T-helper 9 cell (primary cell): ENCODE data around the gene YWHAH.

Experiments
- DNase-seq: peaks from one replicate; pipeline ENCODE4 v3.0.0-alpha.2; 2020
- total RNA-seq, 2 donors: gene quantifications; one replicate each; lab custom pipeline; 2026; lab: John Stamatoyannopoulos, UW

YWHAH gene
- 63.7 to 73.7 reads per million in 2 donors for total RNA-seq

DNA sequence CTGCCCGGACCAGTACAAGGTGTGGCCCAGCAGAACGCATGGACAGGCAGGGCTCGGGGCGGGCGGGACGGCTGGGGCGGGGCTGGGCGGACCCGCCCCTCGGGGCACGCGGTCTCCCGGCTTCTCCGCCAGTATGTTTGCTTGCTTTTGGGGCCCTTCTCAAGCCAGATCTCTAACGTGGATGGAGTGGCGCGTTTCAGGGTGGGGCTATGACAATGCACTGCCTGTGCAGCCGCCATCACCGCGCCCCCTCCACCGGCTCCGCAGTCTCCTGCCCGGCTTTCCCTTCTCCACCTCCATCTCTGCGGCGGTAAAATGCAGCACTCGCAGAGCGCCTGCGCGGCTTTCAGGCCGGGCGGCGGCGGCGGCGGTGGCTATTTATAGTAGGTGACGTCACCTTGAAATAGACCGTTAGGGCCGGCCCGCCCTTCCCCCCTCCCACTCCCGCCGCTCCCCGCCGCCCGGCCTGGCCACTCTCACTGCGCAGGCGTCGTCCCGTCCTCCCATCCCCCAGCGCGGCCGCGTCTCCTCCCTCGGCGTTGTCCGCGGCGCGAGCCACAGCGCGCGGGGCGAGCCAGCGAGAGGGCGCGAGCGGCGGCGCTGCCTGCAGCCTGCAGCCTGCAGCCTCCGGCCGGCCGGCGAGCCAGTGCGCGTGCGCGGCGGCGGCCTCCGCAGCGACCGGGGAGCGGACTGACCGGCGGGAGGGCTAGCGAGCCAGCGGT is at the start of gene YWHAH:
YWHAH (plus strand) TSS at position 558 of the 722 bp plus-strand sequence. CDS start 199 bp downstream, outside the sequence.
- peak; percentile 79 for DNase-seq

DNA sequence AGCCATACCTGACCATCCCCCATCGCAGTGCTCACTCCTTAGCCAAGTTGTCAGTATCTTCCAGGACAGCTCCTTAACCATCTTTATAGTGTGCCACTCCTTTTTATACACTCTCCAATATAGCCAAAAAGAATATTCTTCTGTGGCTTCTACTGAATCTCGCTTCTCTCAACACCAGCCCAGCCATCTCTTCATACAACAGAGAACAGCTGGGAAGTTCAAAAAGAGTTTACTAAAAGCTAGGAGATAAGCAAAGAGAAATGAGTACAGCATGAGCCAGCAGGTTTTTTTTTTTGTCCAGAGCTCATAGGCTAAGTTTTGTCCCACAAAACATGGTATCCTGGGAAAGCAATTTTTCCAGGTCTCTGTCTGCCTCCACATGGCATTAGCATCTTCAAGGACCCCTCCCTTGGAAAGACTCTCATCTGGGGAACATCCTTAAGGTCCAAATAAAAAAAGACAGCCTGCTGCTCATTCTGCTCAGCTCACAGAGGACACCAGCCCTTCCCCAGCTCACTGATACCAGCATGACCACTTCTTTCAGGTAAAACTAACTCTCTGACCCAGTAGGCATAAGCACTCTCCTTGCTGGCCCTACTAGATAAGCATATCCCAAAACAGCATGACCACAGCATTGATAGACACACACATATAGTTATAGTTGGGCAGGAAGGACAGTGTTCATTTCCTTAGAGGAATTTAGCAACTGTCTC is 48.8 kb upstream of the YWHAH start:
- DNase-seq, result no peak

DNA sequence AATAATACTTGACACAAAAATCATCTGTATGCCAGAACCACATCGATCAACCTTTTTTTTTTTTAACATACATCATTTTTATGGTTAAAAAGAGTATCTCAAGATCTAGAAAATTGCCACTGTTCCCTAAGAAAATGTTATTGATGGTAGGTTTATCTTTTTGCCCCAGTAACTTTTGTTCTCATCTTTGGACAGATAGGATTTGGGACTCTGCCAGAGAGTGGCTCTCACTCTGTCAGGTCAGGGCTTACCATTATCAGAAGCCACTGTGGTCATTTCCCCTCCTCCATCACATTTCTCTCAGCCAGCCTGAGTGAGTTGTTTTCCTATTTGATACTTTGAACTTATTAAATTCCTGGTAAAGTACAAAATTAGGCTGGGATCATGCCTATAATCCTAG is 47.9 kb upstream of the YWHAH start:
- no peak for DNase-seq

DNA sequence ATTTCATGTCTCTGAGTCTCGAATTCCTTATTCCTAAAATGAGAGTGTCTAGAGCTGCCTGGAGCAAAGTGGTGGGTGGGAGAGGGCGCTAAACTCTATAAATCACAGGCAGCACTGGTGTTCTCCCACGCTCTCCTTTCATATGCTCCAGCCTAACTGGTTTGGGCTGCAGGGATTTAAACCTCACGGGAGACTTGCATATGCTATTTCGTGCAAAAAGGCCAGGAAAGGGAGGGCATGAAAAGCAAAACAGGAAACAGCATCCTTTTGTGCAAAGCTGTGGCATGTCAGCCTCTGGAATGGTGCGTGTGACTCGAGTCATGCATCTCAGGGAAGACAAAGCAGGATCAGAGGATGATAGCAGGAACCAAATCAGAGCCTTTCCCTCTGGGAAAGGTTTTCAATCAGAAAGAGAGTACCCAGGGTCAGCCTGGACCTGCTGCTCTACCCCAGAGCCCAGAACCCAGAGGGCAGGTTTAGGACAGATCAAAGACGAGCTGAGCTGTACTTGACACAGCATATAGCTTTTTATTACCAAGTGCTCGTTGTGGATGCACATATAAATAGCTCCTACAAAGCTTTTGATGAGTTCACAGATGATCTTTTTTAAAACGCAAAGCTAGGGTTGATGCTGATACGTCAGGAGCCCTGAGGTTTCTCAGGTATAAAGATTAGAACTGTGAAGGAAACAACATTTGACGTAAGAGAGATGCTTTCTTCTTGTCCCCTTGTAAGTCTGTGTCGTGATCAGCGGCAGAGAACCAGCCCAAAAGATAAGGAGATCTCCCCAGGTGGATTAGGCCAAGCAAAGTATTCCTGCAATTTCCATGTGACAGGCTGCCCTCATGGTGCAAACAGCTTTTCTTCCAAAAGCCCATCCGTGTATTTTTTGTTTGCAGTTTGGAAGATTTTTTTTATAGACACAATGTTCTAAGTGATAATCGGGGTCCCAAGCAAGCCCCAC is 46.2 kb upstream of the YWHAH start:
- no peak for DNase-seq

DNA sequence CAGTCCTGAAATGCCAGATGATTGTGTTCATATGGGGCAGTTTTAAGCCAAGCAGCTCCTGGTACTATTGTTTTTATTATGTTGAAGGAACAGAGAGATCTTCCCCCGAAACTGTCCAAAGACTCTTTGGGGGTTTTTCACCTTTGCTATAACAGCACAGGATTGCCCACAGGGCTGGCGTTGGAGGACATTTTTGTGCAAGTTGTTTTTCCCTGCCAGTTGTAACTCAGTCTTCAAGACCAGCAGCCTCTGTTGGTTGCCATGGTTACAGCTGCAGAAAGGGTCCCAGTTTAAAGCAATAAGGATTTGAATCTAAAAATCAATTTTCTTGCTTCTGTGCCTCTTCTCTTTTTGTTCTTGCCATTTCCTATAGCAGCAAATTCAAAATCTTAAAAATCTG is 45.4 kb upstream of the YWHAH start:
- DNase-seq, result no peak

DNA sequence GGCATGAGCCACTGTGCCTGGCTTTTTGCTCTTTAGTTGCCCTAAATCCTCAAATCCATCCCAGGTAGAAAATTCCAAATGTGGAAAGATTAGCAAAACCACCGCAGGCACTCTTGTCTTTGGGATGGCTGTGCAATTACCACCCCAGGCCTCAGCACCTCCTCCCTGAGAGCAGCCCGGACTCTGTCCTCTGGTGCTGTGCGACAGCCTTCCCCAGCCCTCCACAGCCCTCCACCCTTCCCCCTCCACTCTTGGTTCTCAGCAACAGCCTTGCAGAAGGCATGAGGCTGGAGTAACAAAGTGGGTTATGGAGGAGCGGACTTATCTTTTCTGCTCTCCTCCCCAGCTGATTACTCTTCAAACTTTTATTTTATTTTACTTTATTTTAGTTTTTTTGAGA is 44.7 kb upstream of the YWHAH start:
- no peak for DNase-seq

DNA sequence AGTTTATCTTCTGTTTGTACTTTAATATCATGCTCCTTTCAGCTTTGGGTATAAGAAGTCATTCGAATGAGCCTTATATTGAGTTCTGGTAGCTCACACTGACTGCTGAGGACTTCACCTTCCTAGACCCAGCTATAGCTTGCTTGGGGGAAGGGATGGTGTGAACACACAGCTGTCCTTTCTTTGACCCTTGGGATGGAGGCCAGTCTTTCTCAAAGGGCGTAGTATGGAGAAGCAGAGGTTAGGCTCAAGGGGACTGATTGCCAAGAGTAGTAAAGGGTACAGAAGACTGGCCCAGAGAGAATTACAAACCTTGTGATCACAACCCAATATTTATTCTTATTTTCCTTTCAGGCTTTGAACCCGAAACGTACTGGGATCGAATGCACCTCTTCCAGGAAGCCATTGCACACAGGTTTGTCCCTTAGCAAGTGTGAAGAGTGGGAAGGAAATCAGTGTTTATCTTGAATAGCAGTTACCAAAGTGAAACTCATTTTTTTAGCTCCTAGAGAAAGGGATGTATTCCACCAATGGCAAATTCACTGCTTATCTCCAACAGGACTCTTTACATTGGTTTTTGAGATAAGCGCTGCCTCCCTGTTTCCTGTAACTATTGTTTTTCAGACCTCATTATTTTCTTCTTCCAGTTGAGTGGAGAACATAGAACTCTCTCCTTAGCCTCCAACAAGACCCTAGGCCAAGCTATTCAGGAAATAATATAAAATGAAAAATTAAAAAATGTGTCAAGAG is 42.8 kb upstream of the YWHAH start:
- no peak for DNase-seq

DNA sequence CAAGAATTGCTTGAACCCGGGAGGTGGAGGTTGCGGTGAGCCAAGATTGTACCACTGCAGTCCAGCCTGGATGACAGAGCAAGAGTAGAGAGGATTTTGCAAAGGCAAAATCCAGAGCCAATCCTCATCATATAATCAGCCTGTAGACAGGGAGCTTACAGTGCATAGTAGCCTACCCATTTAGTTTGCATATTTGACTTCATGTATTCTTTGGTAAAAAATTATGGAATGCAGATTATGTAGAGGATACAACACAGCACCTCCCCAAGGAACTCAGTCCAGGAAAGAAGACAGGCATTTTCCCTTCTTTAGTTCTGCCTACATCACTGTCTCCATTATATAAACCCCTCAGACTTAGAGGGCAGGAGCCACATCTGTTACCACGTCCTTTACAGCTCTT is 39.7 kb upstream of the YWHAH start:
- DNase-seq, result no peak

DNA sequence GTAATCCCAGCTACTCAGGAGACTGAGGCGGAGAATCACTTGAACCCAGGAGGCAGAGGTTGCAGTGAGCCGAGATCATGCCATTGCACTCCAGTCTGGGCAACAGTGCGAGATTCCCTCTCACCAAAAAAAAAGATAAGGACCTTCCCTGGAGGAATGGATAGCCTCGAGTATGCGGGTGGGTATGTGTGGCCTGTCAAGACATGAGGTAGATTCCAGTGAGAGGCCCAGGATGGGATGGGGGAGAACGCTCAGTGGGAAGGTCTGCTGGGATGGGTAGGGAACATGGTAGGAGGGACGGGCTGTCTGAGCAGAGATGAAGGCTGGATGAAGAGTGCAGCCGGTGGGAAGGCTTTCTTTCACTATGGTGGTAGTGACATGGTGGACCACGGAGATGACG is 39.0 kb upstream of the YWHAH start:
- DNase-seq, result no peak

DNA sequence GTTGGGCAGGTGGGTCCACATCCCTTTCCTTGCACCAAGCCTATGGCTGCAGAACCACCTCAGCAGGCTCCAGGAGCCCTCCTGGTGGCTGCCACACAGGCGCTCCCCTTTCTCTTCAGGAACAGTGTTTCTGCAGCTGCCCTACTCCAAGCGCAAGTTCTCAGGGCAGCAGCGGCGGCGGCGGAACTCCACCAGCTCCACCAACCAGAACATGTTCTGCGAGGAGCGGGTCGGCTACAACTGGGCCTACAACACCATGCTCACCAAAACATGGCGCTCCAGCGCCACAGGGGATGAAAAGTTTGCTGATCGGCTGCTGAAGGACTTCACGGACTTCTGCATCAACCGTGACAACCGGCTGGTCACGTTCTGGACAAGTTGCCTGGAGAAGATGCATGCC is 38.2 kb upstream of the YWHAH start:
- DNase-seq, result no peak

DNA sequence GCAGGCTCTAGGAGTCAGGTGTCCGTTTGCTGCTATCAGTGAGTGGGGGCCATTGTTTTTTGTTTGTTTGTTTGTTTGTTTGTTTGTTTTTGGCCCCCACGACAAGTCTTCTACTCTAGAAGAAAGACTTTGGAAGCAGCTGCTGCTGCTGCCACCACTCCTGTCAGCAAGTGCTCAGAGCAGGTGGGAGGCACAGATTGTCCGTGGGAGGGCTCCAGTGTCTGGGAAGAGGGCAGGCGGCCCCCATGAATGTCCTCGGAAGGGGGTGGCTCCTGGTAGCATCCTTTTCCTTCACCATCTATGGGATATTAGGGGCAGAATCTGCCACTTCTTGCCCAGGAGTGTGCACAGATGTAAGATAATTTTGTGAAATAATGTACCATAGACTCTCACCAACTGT is 37.8 kb upstream of the YWHAH start:
- no peak for DNase-seq

DNA sequence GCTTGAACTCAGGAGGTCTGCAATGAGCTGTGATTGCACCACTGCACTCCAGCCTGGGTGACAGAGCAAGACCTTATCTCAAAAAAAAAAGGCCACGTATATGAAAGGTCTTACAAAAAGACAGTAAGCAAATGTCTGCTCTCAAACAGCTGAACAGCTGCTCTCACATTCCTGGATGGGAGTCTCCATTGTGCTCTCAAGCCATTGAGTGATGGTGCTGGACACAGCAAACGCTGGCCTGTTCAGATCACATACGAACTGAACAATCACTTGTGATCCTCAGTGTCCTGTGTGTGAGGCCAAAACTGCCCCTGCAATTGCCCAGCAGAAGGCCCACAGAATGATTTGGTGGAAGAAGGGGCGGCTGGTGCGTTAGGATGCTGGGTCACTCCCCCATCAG is 34.4 kb upstream of the YWHAH start:
- no peak for DNase-seq

DNA sequence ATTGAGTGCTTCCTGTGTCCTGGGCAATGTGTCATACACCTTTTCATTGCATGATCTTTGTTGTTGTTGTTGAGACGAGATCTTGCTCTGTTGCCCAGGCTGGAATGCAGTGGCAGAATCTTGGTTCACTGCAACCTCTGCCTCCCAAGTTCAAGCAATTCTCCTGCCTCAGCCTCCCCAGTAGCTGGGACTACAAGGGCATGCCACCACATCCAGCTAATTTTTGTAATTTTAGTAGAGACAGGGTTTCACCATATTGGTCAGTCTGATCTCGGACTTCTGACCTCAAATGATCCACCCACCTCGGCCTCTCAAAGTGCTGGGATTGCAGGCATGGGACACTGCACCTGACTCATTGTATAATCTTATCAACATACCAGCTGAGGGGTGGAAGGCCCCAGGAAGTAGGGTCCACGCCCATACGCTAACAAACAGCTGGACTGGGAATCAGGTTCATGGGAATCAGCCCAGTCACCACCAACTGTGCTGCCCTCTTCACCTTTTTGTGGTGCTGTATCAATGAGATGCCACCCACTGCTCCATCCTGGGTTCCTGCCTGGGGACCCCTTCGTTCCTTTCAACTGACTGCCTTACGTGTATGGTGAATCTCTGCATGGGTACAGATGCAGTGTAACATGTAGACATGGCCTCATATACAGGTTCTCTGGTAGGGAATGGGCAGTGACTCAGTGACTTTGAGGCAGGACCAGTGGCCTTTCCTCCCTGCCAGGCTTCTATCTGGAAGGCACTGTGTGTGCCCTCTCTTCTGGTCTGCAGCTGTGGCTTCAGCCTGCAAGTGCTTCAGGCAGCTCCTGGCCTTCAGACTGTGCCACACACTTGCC is 32.5 kb upstream of the YWHAH start:
- DNase-seq, result no peak

DNA sequence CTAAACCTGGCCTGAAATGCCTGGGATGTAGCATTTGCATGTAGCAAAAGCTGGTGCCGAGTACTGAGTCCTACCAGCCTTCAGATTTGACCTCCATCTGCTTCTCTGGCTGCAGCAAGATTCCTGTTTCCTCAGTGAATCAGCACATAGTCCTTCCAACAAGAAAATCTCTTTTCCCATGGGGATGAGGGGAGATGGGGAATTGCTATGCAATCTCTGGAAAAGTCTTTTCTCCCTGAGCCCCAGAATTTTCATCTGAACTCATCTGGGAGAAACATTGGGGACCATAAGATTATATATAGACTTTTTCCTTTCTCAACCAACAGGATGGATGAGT is 32.0 kb upstream of the YWHAH start:
- no peak for DNase-seq

DNA sequence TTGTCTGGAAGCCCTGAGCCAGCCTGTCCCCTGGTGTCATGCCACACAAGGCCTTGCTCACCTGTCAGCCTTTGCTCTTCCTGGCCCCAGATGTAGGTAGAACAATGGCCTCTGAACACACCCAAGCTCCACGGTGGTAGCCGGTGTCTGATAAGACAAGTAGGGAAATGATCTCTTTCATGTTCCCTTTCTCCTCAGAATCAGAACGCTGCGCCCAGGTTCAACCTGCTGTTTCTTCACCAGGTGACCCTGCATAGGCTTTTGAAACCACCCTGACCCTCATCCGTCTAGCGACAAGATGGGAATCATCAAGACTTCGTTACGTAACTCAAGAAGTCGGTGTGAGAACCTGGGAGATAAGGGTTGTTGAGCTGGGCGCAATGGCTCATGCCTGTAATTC is 28.7 kb upstream of the YWHAH start:
- no peak for DNase-seq

DNA sequence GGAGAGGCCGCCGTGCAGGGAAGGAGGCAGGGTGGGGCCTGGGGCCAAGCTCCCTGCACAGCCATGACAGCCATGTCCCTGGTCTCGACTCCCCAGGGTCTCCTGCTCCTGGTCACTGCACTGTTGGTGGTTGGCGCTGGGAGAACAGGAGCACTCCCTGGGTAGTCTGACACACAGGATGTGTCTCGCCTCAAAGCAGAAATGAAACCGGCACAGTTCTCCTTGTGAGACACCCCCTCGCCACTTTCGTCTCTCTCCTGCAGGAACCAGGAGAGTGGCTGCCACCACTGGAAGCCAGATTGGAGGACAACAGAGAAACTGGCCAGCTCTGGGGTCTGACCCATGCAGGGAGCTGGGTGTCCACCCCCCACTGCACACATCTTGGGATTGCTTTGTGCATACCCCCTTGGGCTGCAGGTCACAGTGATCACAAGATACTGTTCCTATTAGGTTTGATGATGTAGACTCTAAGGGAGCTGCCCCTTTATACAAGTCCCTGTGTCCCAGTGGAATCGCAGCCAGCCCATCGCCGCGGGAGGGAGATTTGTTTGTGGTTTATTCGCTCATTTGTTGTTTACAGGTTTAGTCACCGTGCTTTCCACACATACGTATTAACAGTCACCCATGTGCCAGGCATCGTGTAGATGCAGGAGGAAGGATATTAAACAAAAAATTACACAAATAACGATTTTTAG is 27.0 kb upstream of the YWHAH start:
- DNase-seq, result no peak

DNA sequence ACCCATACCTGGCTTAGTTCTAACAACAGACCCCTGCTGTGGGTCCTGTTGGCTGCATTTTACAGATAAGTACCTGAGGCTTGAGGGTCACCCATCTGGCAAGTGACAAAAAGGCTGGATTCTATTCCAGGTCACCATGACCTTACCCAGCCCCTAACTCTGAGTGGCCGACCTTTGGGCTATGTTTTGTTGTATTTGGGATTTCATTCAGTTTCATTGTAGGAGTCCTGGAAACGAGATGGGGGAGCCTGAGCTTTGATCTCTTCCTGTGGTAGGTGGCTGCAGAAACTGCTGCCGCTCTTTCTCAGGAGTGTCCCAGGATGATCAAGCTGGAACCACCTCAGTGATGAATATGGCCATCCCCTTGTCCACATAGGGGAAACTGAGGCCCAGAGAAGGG is 24.6 kb upstream of the YWHAH start:
- no peak for DNase-seq

DNA sequence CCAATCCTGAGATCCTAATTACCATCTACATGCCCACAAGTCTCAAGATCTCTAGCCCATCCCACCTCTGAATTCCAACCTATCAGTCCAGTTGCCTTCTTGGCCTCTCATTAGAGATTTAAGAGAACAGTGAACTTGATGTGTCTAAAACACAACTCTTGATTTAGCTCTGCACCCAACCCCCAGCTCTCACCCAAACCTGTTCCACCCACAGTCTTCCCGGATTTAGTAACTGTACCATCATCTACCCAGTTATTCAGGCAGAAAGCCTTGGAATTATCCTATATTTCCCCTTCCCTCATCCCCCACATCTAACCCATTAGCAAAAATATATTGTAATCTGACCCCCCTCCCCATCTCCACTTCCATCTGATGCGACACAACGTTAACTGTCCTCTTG is 24.0 kb upstream of the YWHAH start:
- DNase-seq, result no peak

DNA sequence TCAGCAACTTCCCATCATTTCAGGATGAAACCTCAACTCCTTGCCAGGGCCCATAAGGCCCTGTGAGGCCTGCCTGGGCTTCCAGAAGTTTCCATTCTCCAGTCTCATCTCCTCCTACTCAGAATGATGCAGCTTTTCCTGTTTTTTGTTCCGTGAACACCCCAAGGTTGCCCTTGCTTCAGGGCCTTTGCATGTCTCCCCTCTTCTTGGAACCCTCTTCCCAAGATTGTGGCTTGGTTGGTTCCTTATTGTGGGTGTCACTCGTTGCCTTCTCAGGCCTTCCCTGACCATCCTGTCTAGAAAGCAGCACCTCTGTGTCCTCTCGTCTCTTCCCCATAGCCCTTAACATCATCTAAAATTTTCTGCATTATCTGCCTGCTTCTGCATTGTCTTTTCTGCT is 23.2 kb upstream of the YWHAH start:
- no peak for DNase-seq

DNA sequence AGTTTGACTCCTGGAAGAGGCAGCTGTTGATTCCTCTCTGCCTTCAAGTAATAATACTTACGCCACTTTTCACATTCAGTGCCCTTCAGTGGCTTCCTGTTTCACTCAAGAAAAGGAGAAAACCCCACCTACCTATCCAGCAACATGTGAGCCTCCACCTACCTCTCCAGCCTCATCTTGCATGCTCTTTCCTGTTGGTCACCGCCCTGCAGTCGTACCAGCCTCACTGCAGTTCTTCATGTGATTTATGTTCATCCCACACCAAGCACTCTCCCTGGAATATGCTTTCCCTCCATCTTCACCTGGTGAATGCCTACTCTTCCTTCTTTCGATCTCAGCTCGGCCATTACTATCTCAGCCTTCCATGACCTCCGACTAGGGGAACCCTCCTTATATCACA is 21.8 kb upstream of the YWHAH start:
- no peak for DNase-seq

DNA sequence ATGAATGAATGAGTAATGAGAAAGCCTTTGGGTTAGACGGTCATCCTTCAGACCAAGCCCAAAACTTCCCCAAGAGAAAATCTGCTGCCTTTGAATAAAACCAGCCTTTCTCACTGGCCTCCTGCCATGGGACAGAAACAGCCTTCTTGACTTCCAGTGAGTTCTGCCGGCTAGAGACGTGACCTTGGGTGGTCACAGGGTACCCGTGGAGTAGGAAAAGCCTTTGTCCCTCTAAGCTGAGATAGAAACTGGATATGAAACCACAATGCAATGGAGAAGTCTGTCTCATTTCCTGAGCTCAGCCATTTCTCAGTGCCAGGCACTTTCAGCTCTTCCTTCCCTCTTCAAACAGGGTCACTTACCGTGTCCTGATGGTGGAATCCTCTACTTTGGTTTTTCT is 21.2 kb upstream of the YWHAH start:
- no peak for DNase-seq
